Colonic mucosa (tissue), 4 donors: ENCODE data around the gene TMEM59L. TPM values are rescaled to one million over a fixed set of nuclear protein-coding genes. Genes with fewer than 3 reads are reported as not detected.

ENCODE experiments used
- DNase-seq: peaks from one replicate; pipeline ENCODE4 v3.0.0-alpha.2; 2020
- H3K27ac ChIP-seq: fragments of 200-600 bp; one replicate; pipeline ENCODE4 v1.8.0; 2021
- H3K27me3 ChIP-seq: fragments of 200-600 bp; one replicate; pipeline ENCODE4 v1.8.0; 2021
- H3K36me3 ChIP-seq: fragments of 200-600 bp; one replicate; pipeline ENCODE4 v1.8.0; 2021
- H3K4me1 ChIP-seq: fragments of 200-600 bp; one replicate; pipeline ENCODE4 v1.8.0; 2021; ENCODE audit warnings: mild to moderate bottlenecking
- H3K4me3 ChIP-seq: fragments of 200-600 bp; one replicate; pipeline ENCODE4 v1.8.0; 2021
- H3K9ac ChIP-seq, 2 donors: one replicate each; pipeline ENCODE4 v1.7.0; 2013; ENCODE audit warnings: control low read depth in 2 of 2, low read depth in 2 of 2, low read length in 2 of 2
- H3K9me3 ChIP-seq: fragments of 200-600 bp; one replicate; pipeline ENCODE4 v1.8.0; 2021
- intact Hi-C: fragments of 100-400 bp; cut with DNase I; formaldehyde crosslinking; loops from one replicate; pipeline ENCODE4 v1.14.1; 2022
- total RNA-seq, 2 donors: library from RNA; stranded (reverse); fragmentation: NEBNext Ultra II Directional in 1 of 2; extraction: Animal tissue kit (Norgen Biotek cat#: 25700) in 1 of 2; gene quantifications; one replicate each; pipeline ENCODE4 v1.2.1, GENCODE V29; 2021
- TF ChIP-seq, protein P1 (sequence below): fragments of 200-600 bp; IDR thresholded peaks from one replicate; pipeline ENCODE4 v1.8.0; 2022; ENCODE audit warnings: antibody characterized with exemption, mild to moderate bottlenecking
- donor health status: healthy.
- donor health status: DM: no; HTN: no; CAD: no.
- donor health status: DM: no; HTN: no; CAD: no.

The TMEM59L gene
- 1 to 10 TPM in 1 of 2 donors, under 1 TPM in 1; 0.27 to 1.4 TPM for total RNA-seq

DNA sequence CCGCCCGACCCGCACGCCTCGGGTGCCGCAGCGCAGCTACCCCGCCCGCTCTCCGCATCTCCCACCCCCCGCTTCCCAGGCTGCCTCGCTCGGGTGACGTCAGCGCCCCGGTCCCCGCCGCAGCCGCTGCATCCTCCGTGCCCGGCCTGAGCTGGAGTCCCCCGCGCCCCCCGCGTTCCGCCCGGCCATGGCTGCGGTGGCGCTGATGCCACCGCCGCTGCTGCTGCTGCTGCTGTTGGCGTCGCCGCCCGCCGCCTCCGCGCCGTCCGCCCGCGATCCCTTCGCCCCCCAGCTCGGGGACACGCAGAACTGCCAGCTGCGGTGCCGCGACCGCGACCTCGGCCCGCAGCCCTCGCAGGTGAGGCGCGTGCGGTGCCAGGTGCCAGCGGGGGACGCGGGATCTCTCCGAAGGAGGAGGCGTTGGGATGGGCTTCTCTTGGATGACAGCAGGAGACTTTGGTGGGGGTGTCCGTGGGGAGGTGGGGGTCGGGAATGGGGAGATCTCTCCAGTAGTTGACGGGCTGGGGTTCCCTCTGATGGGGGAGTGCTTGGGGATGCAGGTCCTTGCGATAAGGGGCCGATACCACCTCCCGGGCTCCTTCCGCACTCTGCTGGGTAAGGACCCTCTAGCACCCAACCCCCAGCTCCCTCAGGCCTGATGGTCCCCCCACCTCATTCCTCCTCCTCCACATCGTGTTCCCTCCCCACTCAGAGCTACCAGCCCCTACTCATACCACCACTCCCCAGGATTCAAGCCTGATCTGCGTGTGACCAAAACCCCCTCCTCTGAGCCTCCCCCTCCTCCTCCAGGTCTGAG, at the start of gene TMEM59L:
TMEM59L (plus strand) TSS at position 99 of the 817 bp plus-strand sequence; CDS start at position 188, 89 bp downstream.
- DNase-seq: no peak
- Histone ChIP-seq H3K36me3 (no peaks in the 10 kb centered on the region), H3K9me3 (no peaks in the 10 kb centered on the region), H3K4me1 (no peaks in the 10 kb centered on the region), H3K4me3 (peak within 1 kb of the TSS; percentile 25), H3K9ac (peak within 1 kb of the TSS in 1 of 2 donors; percentile 50), H3K27me3 (peaks cover 67% of the 10 kb centered on the region), H3K27ac (no peak within 1 kb of the TSS)
- TF ChIP-seq, protein P1, sequence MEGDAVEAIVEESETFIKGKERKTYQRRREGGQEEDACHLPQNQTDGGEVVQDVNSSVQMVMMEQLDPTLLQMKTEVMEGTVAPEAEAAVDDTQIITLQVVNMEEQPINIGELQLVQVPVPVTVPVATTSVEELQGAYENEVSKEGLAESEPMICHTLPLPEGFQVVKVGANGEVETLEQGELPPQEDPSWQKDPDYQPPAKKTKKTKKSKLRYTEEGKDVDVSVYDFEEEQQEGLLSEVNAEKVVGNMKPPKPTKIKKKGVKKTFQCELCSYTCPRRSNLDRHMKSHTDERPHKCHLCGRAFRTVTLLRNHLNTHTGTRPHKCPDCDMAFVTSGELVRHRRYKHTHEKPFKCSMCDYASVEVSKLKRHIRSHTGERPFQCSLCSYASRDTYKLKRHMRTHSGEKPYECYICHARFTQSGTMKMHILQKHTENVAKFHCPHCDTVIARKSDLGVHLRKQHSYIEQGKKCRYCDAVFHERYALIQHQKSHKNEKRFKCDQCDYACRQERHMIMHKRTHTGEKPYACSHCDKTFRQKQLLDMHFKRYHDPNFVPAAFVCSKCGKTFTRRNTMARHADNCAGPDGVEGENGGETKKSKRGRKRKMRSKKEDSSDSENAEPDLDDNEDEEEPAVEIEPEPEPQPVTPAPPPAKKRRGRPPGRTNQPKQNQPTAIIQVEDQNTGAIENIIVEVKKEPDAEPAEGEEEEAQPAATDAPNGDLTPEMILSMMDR: no peak
- intact Hi-C loops: no loop called here

DNA sequence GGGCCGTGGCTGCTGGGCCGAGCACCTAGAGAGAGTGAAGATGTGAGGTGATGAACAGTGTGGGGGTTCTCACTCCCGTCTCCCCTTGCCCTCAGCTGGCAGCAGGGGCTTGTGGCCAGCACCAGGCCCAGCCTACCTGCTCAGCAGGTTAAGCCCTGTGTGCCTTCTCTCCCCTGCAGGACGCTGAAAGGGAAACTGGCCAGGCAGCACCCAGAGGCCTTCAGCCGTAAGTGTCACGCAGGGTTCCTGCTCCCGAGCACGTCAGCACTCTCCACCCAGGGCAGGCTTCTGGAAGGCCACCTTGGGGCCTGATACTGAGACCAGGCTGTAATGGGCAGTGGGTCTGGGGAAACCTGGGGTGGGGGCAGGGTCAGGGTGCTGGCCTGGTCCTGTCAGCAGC, 45.7 kb upstream of the TMEM59L start:
- no peak overlapping the region for H3K9ac ChIP-seq
- no peaks in the 10 kb centered on the region for H3K4me1 ChIP-seq
- TF ChIP-seq, protein P1: no peak
- H3K27ac ChIP-seq: no peak overlapping the region
- no peak overlapping the region for H3K4me3 ChIP-seq
- DNase-seq: no peak
- H3K36me3 ChIP-seq: peaks cover 16% of the 10 kb centered on the region
- no peaks in the 10 kb centered on the region for H3K9me3 ChIP-seq
- no peaks in the 10 kb centered on the region for H3K27me3 ChIP-seq
- intact Hi-C loops: loop anchor here (10.0 kb wide), 1 partner anchor 112 kb away; no protein-coding TSS in a partner anchor

GRCh38 chr19:18568367-18568766, 44.3 kb upstream of the TMEM59L start:
- TF ChIP-seq, protein P1: no peak
- no peak for DNase-seq

DNA sequence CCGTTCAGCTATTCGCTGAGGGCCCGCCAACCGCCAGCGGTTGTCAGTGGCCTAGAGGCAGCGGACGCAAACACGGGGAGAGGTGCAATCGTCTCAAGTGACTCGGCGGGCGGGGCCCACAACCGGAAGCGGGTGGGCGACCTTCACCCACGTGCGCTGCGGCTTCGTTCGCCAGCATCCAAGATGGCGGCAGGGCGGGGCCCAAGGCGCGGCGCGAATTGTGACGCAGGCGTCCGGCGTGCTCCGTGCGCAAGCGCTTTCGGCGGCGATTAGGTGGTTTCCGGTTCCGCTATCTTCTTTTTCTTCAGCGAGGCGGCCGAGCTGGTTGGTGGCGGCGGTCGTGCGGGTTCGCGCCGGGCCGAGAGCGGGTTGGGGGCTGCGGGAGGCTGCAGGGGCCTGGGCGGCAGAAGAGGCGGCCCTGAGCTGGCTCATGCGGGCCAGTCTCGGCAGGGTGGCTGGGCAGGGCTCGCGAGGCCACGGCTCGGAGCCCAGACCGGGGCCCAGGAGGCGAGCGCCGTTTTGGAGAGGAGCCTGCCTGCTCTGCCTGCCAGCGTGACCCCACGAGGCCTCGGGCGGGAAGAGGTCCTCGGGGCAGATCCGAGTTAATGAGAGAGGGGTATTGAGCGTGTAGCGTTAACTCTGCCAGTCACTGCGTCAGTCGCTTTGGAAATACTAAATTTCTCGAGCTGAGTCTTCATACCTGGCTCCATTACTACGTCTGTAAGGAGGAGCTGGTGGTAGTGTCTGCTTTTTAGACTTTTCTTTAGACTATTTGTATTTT, 40.9 kb upstream of the TMEM59L start, which contains the start of gene UBA52:
UBA52 (plus strand) TSS at position 294 of the 781 bp plus-strand sequence. CDS start 1,444 bp downstream, outside the sequence.
- peaks cover 3% of the 10 kb centered on the region for H3K36me3 ChIP-seq
- no peaks in the 10 kb centered on the region for H3K9me3 ChIP-seq
- peak within 1 kb of the TSS; percentile 61 for H3K4me3 ChIP-seq
- DNase-seq: peak; percentile 99
- H3K27ac ChIP-seq: peak within 1 kb of the TSS; percentile 46
- peak within 1 kb of the TSS; percentile 94 for H3K9ac ChIP-seq
- intact Hi-C loops: no loop called here
- H3K4me1 ChIP-seq: peaks cover 14% of the 10 kb centered on the region
- no peaks in the 10 kb centered on the region for H3K27me3 ChIP-seq
- TF ChIP-seq, protein P1: no peak

More at GRCh38 chr19:18568367-18568766, 44.3 kb upstream of the TMEM59L start:
- intact Hi-C loops: loop anchor here (10.0 kb wide), 1 partner anchor 114 kb away; no protein-coding TSS in a partner anchor
- Histone ChIP-seq H3K36me3 (peaks cover 16% of the 10 kb centered on the region), H3K27ac (no peak overlapping the region), H3K9me3 (no peaks in the 10 kb centered on the region), H3K4me3 (no peak overlapping the region), H3K27me3 (no peaks in the 10 kb centered on the region), H3K9ac (no peak overlapping the region), H3K4me1 (peaks cover 10% of the 10 kb centered on the region)

DNA sequence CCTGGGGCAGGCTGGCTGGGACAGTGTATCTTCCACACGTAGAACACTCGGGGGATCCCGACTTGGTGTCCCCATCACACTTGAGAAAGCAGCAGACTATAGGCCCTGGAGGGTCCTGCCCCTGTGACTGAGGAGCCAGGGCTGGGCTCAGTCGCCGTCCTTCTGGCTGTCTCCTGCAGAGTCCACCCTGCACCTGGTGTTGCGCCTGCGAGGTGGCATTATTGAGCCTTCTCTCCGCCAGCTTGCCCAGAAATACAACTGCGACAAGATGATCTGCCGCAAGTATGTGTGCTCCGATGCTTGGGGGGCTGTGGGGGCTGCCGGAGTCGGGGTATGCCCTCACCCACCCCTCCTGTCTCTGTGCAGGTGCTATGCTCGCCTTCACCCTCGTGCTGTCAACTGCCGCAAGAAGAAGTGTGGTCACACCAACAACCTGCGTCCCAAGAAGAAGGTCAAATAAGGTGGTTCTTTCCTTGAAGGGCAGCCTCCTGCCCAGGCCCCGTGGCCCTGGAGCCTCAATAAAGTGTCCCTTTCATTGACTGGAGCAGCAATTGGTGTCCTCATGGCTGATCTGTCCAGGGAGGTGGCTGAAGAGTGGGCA, 37.9 kb upstream of the TMEM59L start:
- no peak overlapping the region for H3K27ac ChIP-seq
- H3K4me3 ChIP-seq: no peak overlapping the region
- H3K4me1 ChIP-seq: peaks cover 14% of the 10 kb centered on the region
- H3K9ac ChIP-seq: no peak overlapping the region
- TF ChIP-seq, protein P1: no peak
- DNase-seq: no peak
- H3K36me3 ChIP-seq: peaks cover 3% of the 10 kb centered on the region
- no peaks in the 10 kb centered on the region for H3K27me3 ChIP-seq
- intact Hi-C loops: no loop called here
- H3K9me3 ChIP-seq: no peaks in the 10 kb centered on the region
